ENCODE results near the gene GARRE1.

DNA sequence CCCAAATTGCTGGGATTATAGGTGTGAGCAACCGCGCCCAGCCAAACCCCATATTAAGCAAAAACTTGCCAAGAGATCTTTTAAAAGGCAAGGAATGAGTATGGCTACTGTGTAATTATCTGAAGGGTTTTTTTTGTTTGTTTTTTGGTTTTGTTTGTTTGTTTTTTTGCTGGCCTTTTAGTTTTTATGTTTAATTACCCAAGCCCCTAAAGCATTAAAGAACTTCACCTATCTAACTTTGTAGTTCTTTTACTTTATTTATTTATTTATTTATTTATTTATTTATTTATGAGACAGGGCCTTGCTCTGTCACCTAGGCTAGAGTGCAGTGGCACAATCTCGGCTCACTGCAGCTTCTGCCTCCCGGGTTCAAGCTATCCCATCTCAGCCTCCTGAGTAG is 40.3 kb upstream of the GARRE1 start:
- TF ChIP-seq, protein P1, sequence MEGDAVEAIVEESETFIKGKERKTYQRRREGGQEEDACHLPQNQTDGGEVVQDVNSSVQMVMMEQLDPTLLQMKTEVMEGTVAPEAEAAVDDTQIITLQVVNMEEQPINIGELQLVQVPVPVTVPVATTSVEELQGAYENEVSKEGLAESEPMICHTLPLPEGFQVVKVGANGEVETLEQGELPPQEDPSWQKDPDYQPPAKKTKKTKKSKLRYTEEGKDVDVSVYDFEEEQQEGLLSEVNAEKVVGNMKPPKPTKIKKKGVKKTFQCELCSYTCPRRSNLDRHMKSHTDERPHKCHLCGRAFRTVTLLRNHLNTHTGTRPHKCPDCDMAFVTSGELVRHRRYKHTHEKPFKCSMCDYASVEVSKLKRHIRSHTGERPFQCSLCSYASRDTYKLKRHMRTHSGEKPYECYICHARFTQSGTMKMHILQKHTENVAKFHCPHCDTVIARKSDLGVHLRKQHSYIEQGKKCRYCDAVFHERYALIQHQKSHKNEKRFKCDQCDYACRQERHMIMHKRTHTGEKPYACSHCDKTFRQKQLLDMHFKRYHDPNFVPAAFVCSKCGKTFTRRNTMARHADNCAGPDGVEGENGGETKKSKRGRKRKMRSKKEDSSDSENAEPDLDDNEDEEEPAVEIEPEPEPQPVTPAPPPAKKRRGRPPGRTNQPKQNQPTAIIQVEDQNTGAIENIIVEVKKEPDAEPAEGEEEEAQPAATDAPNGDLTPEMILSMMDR (conservative IDR thresholded peaks at IDR 0.05; ENCODE audit: low read depth, low read length) = no peak
- TF ChIP-seq EZH2 (IDR thresholded peaks at IDR 0.05; ENCODE audit: low read length, unreplicated experiment) (no peak), EZH2phosphoT487 (IDR thresholded peaks at IDR 0.05; ENCODE audit: borderline replicate concordance, low read length) (no peak)
